SK-N-SH (cell line): Measurements from ENCODE around the gene DGKD. TPM values are rescaled to one million over a fixed set of nuclear protein-coding genes. Genes with fewer than 3 reads are reported as not detected.

ENCODE experiments used
- CTCF ChIA-PET: fragments of 300-600, 350-600 bp; formaldehyde crosslinking; extraction: SDS; loops from one replicate; lab custom pipeline; 2021; lab: Yijun Ruan, JAX
- POLR2A ChIA-PET: fragments of 350-600 bp; sonication (Branson Sonifier 250); formaldehyde crosslinking; extraction: SDS; loops from one replicate; lab custom pipeline; 2020; ENCODE audit warnings: antibody characterized with exemption, inconsistent platforms; lab: Yijun Ruan, JAX
- DNase-seq: peaks from one replicate; pipeline ENCODE4 v3.0.0; 2012
- H2AFZ ChIP-seq: fragments of 200-600 bp; sonication (generic); 2 replicates; pipeline ENCODE4 v1.8.1; 2016; ENCODE audit warnings: antibody characterized with exemption, mild to moderate bottlenecking, low read depth
- H3F3A ChIP-seq: fragments of 200-600 bp; sonication (generic); replicated peaks from 2 replicates; pipeline ENCODE3; 2016; ENCODE audit warnings: antibody characterized with exemption, mild to moderate bottlenecking; ENCODE audit not compliant: insufficient read depth
- H3K27ac ChIP-seq, 2 experiments: fragments of 200-500 bp in 1 of 2; fragments of 200-600 bp in 1 of 2; sonication (Bioruptor generic) in 1 of 2; sonication (generic), shearing (Covaris generic) in 1 of 2; 2 replicates each; pipeline versions ENCODE4 v1.5.1 to v1.6.1; 2014 to 2016; ENCODE audit warnings: low read depth in 2 of 2, inconsistent platforms in 1 of 2, low read length in 1 of 2, mild to moderate bottlenecking in 1 of 2, mixed read lengths in 1 of 2
- H3K27me3 ChIP-seq: fragments of 200-600 bp; sonication (generic), shearing (Covaris generic); 2 replicates; pipeline ENCODE4 v1.6.1; 2016; ENCODE audit warnings: mixed run types; ENCODE audit not compliant: insufficient read depth
- H3K36me3 ChIP-seq, 2 experiments: fragments of 200-500 bp in 1 of 2; fragments of 200-600 bp in 1 of 2; sonication (Bioruptor generic) in 1 of 2; sonication (generic) in 1 of 2; replicated peaks in 1 of 2; 2 replicates each; pipeline versions ENCODE3 to v1.5.1; 2014 to 2016; ENCODE audit warnings: low read length in 1 of 2, mild to moderate bottlenecking in 1 of 2; ENCODE audit not compliant: insufficient read depth in 2 of 2, control insufficient read depth in 1 of 2
- H3K4me1 ChIP-seq, 2 experiments: fragments of 200-500 bp in 1 of 2; fragments of 200-600 bp in 1 of 2; sonication (Bioruptor generic) in 1 of 2; sonication (generic), shearing (Covaris generic) in 1 of 2; 2 replicates each; pipeline versions ENCODE4 v1.5.1 to v1.6.1; 2014 to 2016; ENCODE audit warnings: low read depth in 1 of 2, low read length in 1 of 2, mixed run types in 1 of 2; ENCODE audit not compliant: insufficient read depth in 2 of 2, control insufficient read depth in 1 of 2
- H3K4me2 ChIP-seq: fragments of 200-600 bp; sonication (generic), shearing (Covaris generic); 2 replicates; pipeline ENCODE4 v1.6.1; 2017; ENCODE audit warnings: mixed run types
- H3K4me3 ChIP-seq, 2 experiments: fragments of 200-500 bp in 1 of 2; fragments of 200-600 bp in 1 of 2; sonication (Bioruptor generic) in 1 of 2; sonication (generic), shearing (Covaris generic) in 1 of 2; 2 replicates each; pipeline versions ENCODE4 v1.5.1 to v1.8.1; 2014 to 2016; ENCODE audit warnings: low read depth in 2 of 2, inconsistent platforms in 1 of 2, low read length in 1 of 2, mild to moderate bottlenecking in 1 of 2, mixed read lengths in 1 of 2, moderate library complexity in 1 of 2
- H3K79me2 ChIP-seq: fragments of 200-600 bp; sonication (generic); 2 replicates; pipeline ENCODE4 v1.8.1; 2017; ENCODE audit warnings: mild to moderate bottlenecking; ENCODE audit not compliant: insufficient read depth
- H3K9ac ChIP-seq: fragments of 200-600 bp; sonication (generic); 2 replicates; pipeline ENCODE4 v1.6.1; 2017; ENCODE audit warnings: mixed run types
- H3K9me2 ChIP-seq: fragments of 200-600 bp; sonication (generic); 2 replicates; pipeline ENCODE4 v1.6.1; 2017; ENCODE audit warnings: mixed run types
- H3K9me3 ChIP-seq: fragments of 200-600 bp; sonication (generic); 2 replicates; pipeline ENCODE4 v1.6.1; 2017; ENCODE audit warnings: mixed run types, mild to moderate bottlenecking, moderate library complexity
- H4K20me1 ChIP-seq: fragments of 200-600 bp; sonication (generic); 2 replicates; pipeline ENCODE4 v1.6.1; 2017; ENCODE audit warnings: mild to moderate bottlenecking, mixed run types; ENCODE audit not compliant: insufficient read depth
- CHD2 ChIP-seq: fragments of 150-350 bp; IDR thresholded peaks from 2 replicates; pipeline ENCODE4 v1.6.1; 2018; ENCODE audit warnings: low read length; ENCODE audit not compliant: partially characterized antibody
- FOXJ3 ChIP-seq: sonication (generic); formaldehyde crosslinking; IDR thresholded peaks from 2 replicates; pipeline ENCODE4 v1.5.1; 2020; ENCODE audit warnings: mild to moderate bottlenecking, missing genetic modification reagents
- GABPA ChIP-seq: IDR thresholded peaks from 2 replicates; pipeline ENCODE4 v1.4.0; 2012; ENCODE audit warnings: low read depth, mild to moderate bottlenecking
- GATA2 ChIP-seq: sonication (generic); formaldehyde crosslinking; IDR thresholded peaks from 2 replicates; pipeline ENCODE4 v1.5.0; 2020; ENCODE audit warnings: mild to moderate bottlenecking, missing genetic modification reagents
- JUND ChIP-seq: IDR thresholded peaks from 2 replicates; pipeline ENCODE4 v1.4.0; 2012
- MAX ChIP-seq: IDR thresholded peaks from 2 replicates; pipeline ENCODE4 v1.4.0; 2012; ENCODE audit warnings: low read depth
- MXI1 ChIP-seq: IDR thresholded peaks from 2 replicates; pipeline ENCODE4 v1.6.1; 2012; ENCODE audit warnings: mild to moderate bottlenecking, low read depth, low read length, improper control_type of control experiment
- NRF1 ChIP-seq: IDR thresholded peaks from 2 replicates; pipeline ENCODE4 v1.6.1; 2012; ENCODE audit warnings: low read depth, mild to moderate bottlenecking, low read length
- RAD21 ChIP-seq: IDR thresholded peaks from 2 replicates; pipeline ENCODE4 v1.6.1; 2012; ENCODE audit warnings: mild to moderate bottlenecking, low read length
- RCOR1 ChIP-seq: fragments of 150-350 bp; IDR thresholded peaks from 2 replicates; pipeline ENCODE4 v1.6.1; 2017; ENCODE audit warnings: antibody characterized with exemption, low read length
- RFX5 ChIP-seq: IDR thresholded peaks from 2 replicates; pipeline ENCODE4 v1.6.1; 2012; ENCODE audit warnings: mild to moderate bottlenecking, improper control_type of control experiment, low read length
- RXRA ChIP-seq: IDR thresholded peaks from 2 replicates; pipeline ENCODE4 v1.4.0; 2012; ENCODE audit warnings: low read depth, mild to moderate bottlenecking, borderline replicate concordance
- SIN3A ChIP-seq: IDR thresholded peaks from 2 replicates; pipeline ENCODE4 v1.6.1; 2012; ENCODE audit warnings: low read depth, mild to moderate bottlenecking, low read length, moderate library complexity, borderline replicate concordance
- SMC3 ChIP-seq: IDR thresholded peaks from 2 replicates; pipeline ENCODE4 v1.6.1; 2012; ENCODE audit warnings: low read depth, low read length, improper control_type of control experiment
- TEAD4 ChIP-seq: IDR thresholded peaks from 2 replicates; pipeline ENCODE4 v1.4.0; 2012; ENCODE audit warnings: mild to moderate bottlenecking, borderline replicate concordance; ENCODE audit not compliant: insufficient read depth
- USF1 ChIP-seq: IDR thresholded peaks from 2 replicates; pipeline ENCODE4 v1.4.0; 2012; ENCODE audit warnings: low read depth, borderline replicate concordance
- YY1 ChIP-seq: IDR thresholded peaks from 2 replicates; pipeline ENCODE4 v1.4.0; 2012; ENCODE audit warnings: low read depth, mild to moderate bottlenecking
- WGBS: methylation state at CpG from one replicate; pipeline ENCODE4 v1.1.6; 2017; ENCODE audit warnings: low lambda C conversion rate; 5-methylcytosine and 5-hydroxymethylcytosine counted together
- polyA plus RNA-seq, 3 experiments: library from polyadenylated mRNA; depleted of rRNA; stranded (reverse); fragments of >200 nt; gene quantifications; 2 replicates each; pipeline ENCODE4 v1.2.3, GENCODE V29; 2012
- TF ChIP-seq, protein P1 (sequence below): IDR thresholded peaks from 2 replicates; pipeline ENCODE4; 2012
- TF ChIP-seq, protein P2 (sequence below): IDR thresholded peaks from 2 replicates; pipeline ENCODE4 v1.6.1; 2012; ENCODE audit warnings: mild to moderate bottlenecking, low read depth, low read length, moderate library complexity

The DGKD gene
- polyA plus RNA-seq, 1 of the 3 experiments (the other 2 are of a cell fraction): 21.7 TPM

DNA sequence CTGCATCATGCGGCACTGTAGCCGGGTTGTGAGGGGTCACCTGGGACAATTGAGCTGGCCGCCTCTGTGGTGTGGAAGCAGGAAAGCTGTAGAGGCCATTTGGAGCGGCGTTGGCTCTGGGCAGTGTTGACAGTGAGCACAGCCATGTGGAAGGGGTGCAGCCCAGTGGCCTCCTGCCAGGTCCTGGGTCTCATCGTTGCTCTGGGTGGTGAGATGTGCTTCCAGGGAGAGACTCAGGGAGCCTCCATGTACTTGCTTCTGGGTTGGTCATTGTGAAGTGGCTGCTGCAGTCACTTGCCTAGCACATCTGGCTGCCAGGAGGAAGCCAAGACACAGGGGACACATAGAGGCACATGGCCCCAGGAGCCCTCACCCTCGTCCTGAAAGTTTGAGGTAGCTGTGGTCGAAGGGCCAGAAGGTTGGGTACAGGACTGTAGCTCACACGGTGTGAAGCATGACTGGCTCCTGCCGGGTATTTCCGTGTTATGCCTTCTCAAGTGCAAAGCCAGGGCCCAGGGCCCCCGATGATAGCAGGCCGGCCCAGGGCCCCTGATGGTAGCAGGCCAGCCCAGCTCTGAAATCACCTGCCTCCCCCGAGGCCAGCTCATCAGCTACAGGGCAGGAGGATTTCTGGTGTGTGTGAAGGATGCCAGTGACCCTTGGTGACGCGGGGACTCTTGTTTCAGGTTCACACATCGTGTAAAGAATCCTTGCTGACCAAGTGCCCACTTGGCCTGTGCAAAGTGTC is 82.6 kb downstream of the DGKD start:
- H3K79me2 ChIP-seq: peaks cover 26% of the 10 kb centered on the region
- DNase-seq: no peak
- ChIA-PET POLR2A (no interaction called here), CTCF (interaction anchor here (1.6 to 2.6 kb wide), 2 partner anchors 11 to 275 kb away, joined by 3 to 10 read pairs; no protein-coding TSS in a partner anchor)
- no peaks in the 10 kb centered on the region for H3F3A ChIP-seq
- TF ChIP-seq YY1 (no peak), RAD21 (no peak), JUND (no peak), SIN3A (no peak), FOXJ3 (no peak)
- TF ChIP-seq, protein P1, sequence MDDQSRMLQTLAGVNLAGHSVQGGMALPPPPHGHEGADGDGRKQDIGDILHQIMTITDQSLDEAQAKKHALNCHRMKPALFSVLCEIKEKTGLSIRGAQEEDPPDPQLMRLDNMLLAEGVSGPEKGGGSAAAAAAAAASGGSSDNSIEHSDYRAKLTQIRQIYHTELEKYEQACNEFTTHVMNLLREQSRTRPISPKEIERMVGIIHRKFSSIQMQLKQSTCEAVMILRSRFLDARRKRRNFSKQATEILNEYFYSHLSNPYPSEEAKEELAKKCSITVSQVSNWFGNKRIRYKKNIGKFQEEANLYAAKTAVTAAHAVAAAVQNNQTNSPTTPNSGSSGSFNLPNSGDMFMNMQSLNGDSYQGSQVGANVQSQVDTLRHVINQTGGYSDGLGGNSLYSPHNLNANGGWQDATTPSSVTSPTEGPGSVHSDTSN: no peak
- H3K27me3 ChIP-seq: no peaks in the 10 kb centered on the region
- H3K4me3 ChIP-seq: no peak overlapping the region
- no peaks in the 10 kb centered on the region for H4K20me1 ChIP-seq
- no peak overlapping the region for H3K4me2 ChIP-seq
- no peak overlapping the region for H3K9ac ChIP-seq
- 97% methylated on average over 8 of the region's 17 CpGs for WGBS
- no peaks in the 10 kb centered on the region for H3K9me3 ChIP-seq
- no peaks in the 10 kb centered on the region for H3K9me2 ChIP-seq
- H2AFZ ChIP-seq: no peak overlapping the region
- no peaks in the 10 kb centered on the region for H3K4me1 ChIP-seq
- H3K36me3 ChIP-seq: peaks cover 0 to 30% of the 10 kb centered on the region in 2 experiments
- H3K27ac ChIP-seq: no peak overlapping the region

- Histone ChIP-seq H3K4me1 (no peaks in the 10 kb centered on the region), H3K9me3 (no peaks in the 10 kb centered on the region), H3K4me3 (no peak overlapping the region), H2AFZ (no peak overlapping the region), H3K9ac (no peak overlapping the region), H3K36me3 (peaks cover 0 to 30% of the 10 kb centered on the region in 2 experiments)
- no peak for DNase-seq
- 89% methylated on average over 13 of the region's 14 CpGs for WGBS
- POLR2A ChIA-PET: no interaction called here
- TF ChIP-seq RXRA (no peak), MXI1 (no peak), USF1 (no peak), MAX (no peak), SMC3 (no peak), SIN3A (no peak), GABPA (no peak), NRF1 (no peak), CHD2 (no peak), RCOR1 (no peak), GATA2 (CRISPR knock-in tag) (no peak), TEAD4 (no peak), RFX5 (no peak)
- TF ChIP-seq, protein P2, sequence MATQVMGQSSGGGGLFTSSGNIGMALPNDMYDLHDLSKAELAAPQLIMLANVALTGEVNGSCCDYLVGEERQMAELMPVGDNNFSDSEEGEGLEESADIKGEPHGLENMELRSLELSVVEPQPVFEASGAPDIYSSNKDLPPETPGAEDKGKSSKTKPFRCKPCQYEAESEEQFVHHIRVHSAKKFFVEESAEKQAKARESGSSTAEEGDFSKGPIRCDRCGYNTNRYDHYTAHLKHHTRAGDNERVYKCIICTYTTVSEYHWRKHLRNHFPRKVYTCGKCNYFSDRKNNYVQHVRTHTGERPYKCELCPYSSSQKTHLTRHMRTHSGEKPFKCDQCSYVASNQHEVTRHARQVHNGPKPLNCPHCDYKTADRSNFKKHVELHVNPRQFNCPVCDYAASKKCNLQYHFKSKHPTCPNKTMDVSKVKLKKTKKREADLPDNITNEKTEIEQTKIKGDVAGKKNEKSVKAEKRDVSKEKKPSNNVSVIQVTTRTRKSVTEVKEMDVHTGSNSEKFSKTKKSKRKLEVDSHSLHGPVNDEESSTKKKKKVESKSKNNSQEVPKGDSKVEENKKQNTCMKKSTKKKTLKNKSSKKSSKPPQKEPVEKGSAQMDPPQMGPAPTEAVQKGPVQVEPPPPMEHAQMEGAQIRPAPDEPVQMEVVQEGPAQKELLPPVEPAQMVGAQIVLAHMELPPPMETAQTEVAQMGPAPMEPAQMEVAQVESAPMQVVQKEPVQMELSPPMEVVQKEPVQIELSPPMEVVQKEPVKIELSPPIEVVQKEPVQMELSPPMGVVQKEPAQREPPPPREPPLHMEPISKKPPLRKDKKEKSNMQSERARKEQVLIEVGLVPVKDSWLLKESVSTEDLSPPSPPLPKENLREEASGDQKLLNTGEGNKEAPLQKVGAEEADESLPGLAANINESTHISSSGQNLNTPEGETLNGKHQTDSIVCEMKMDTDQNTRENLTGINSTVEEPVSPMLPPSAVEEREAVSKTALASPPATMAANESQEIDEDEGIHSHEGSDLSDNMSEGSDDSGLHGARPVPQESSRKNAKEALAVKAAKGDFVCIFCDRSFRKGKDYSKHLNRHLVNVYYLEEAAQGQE: no peak
- TF ChIP-seq, protein P1: no peak
- TF ChIP-seq, all 33 proteins: peak for 0
- H3K27ac ChIP-seq: no peak overlapping the region
- no peaks in the 10 kb centered on the region for H3F3A ChIP-seq
- H3K27me3 ChIP-seq: no peaks in the 10 kb centered on the region
- H4K20me1 ChIP-seq: no peaks in the 10 kb centered on the region
- H3K79me2 ChIP-seq: peaks cover 20% of the 10 kb centered on the region
- CTCF ChIA-PET: interaction anchor here (0.9 to 2.6 kb wide), 3 partner anchors 11 to 33 kb away, joined by 4 to 10 read pairs (median 4); no protein-coding TSS in a partner anchor
- H3K9me2 ChIP-seq: no peaks in the 10 kb centered on the region
- no peak overlapping the region for H3K4me2 ChIP-seq
These were observed 83.2 kb downstream of the DGKD start for GRCh38 chr2:233437439-233437955.
